Lung (tissue), 12 donors: ENCODE measurements around the gene CTAG1A. TPM values are rescaled to one million over a fixed set of nuclear protein-coding genes. Genes with fewer than 3 reads are reported as not detected.
A peak's percentile ranks its signal among the peaks of the same experiment; 100 is the strongest.

ENCODE experiments used
- ATAC-seq: fragments of 200-7000 bp; cut with Tn5 transposase; one replicate; pipeline ENCODE4 v1.9.1; 2020; ENCODE audit warnings: moderate number of reproducible peaks; ENCODE audit not compliant: insufficient read depth, low FRiP score
- DNase-seq, 3 donors: peaks; one replicate each; pipeline ENCODE4 v3.0.0-alpha.2; 2013 to 2017
- H3K27ac ChIP-seq, 2 donors: one replicate each; pipeline ENCODE4 v1.5.1; 2013; ENCODE audit warnings: mild to moderate bottlenecking in 2 of 2, moderate library complexity in 2 of 2, control low read depth in 1 of 2, inconsistent platforms in 1 of 2, low read depth in 1 of 2, low read length in 1 of 2
- H3K27me3 ChIP-seq, 3 donors: one replicate each; pipeline ENCODE4 v1.5.1; 2013; ENCODE audit warnings: low read length in 2 of 3; ENCODE audit not compliant: control insufficient read depth in 3 of 3, insufficient read depth in 3 of 3
- H3K36me3 ChIP-seq, 4 donors: one replicate each; pipeline ENCODE4 v1.5.1; 2013; ENCODE audit warnings: low read length in 4 of 4, mild to moderate bottlenecking in 1 of 4, moderate library complexity in 1 of 4; ENCODE audit not compliant: control insufficient read depth in 4 of 4, insufficient read depth in 4 of 4
- H3K4me1 ChIP-seq, 5 donors: one replicate each; pipeline ENCODE4 v1.5.1; 2013; ENCODE audit warnings: low read length in 5 of 5, mild to moderate bottlenecking in 2 of 5, moderate library complexity in 1 of 5; ENCODE audit not compliant: control insufficient read depth in 5 of 5, insufficient read depth in 5 of 5
- H3K4me3 ChIP-seq: one replicate; pipeline ENCODE4 v1.5.1; 2013; ENCODE audit warnings: mild to moderate bottlenecking, control low read depth, moderate library complexity
- H3K9ac ChIP-seq, 2 donors: one replicate each; pipeline ENCODE4 v1.5.1; 2013; ENCODE audit warnings: low read length in 2 of 2, control low read depth in 1 of 2; ENCODE audit not compliant: insufficient read depth in 1 of 2
- H3K9me3 ChIP-seq, 4 donors: one replicate each; pipeline ENCODE4 v1.5.1; 2013; ENCODE audit warnings: low read length in 3 of 4, mild to moderate bottlenecking in 1 of 4, moderate library complexity in 1 of 4; ENCODE audit not compliant: control insufficient read depth in 4 of 4, insufficient read depth in 3 of 4
- CTCF ChIP-seq: IDR thresholded peaks from 2 replicates; pipeline ENCODE4 v1.5.1; 2012; ENCODE audit warnings: mild to moderate bottlenecking; ENCODE audit errors: control extremely low read depth, extremely low read depth
- WGBS, 2 donors: extraction: QIAGEN DNeasy Blood & Tissue Kit; methylation state at CpG; one replicate each; pipeline ENCODE4 v1.1.7; 2013; 5-methylcytosine and 5-hydroxymethylcytosine counted together
- polyA plus RNA-seq, 2 donors: library from polyadenylated mRNA; stranded (reverse); fragments of 200-250 nt; gene quantifications; one replicate each; pipeline ENCODE4 v1.2.1, GENCODE V29; 2013
- total RNA-seq, 2 donors: library from RNA; depleted of rRNA in 1 of 2; stranded (reverse); fragments of >200 nt in 1 of 2; gene quantifications; one replicate each; pipeline ENCODE4 v1.2.1, GENCODE V29; 2014 to 2021
- donor health status: control.
- donor health status: control.
- donor health status: Bipolar disorder and iron deficiency.
- donor health status: healthy.
- donor health status: DM: yes; HTN: yes; CAD: no.

The CTAG1A gene
- total and polyA plus RNA-seq, 4 donors, result not detected

GRCh38 chrX:154602766-154603437 lies 18.0 kb downstream of the CTAG1A start:
- WGBS, 2 donors, result 90 to 93% methylated on average over 18 of the region's 18 CpGs
- Histone ChIP-seq H3K27ac (no peak overlapping the region), H3K9me3 (peaks cover 0 to 5% (median 2%) of the 10 kb centered on the region in 4 donors), H3K4me3 (no peak overlapping the region), H3K9ac (no peak overlapping the region), H3K27me3 (no peaks in the 10 kb centered on the region), H3K36me3 (no peaks in the 10 kb centered on the region), H3K4me1 (no peaks in the 10 kb centered on the region)
- ATAC-seq (no peak), DNase-seq (no peak)
- TF ChIP-seq CTCF, result no peak

- DNase-seq (no peak), ATAC-seq (no peak)
- H3K4me1 ChIP-seq, result no peaks in the 10 kb centered on the region
- TF ChIP-seq CTCF, result no peak
- H3K9ac ChIP-seq, result no peak overlapping the region
- H3K27ac ChIP-seq, result peak overlapping the region in 1 of 2 donors; percentile 32
- WGBS, 2 donors, result 77 to 86% methylated on average over 13 of the region's 13 CpGs
- H3K27me3 ChIP-seq, result no peaks in the 10 kb centered on the region
- no peak overlapping the region for H3K4me3 ChIP-seq
- H3K36me3 ChIP-seq, result no peaks in the 10 kb centered on the region
- H3K9me3 ChIP-seq, result peaks cover 0 to 5% (median 2%) of the 10 kb centered on the region in 4 donors
Measured at GRCh38 chrX:154603438-154604430, 18.8 kb downstream of the CTAG1A start.

- no peak overlapping the region for H3K4me3 ChIP-seq
- H3K9me3 ChIP-seq, result peaks cover 0 to 5% (median 2%) of the 10 kb centered on the region in 4 donors
- no peak overlapping the region for H3K9ac ChIP-seq
- no peak for TF ChIP-seq CTCF
- no peaks in the 10 kb centered on the region for H3K36me3 ChIP-seq
- WGBS, 2 donors, result 82 to 85% methylated on average over 6 of the region's 6 CpGs
- no peak for DNase-seq
- no peak for ATAC-seq
- no peaks in the 10 kb centered on the region for H3K27me3 ChIP-seq
- no peak overlapping the region for H3K27ac ChIP-seq
- no peaks in the 10 kb centered on the region for H3K4me1 ChIP-seq
Measured at GRCh38 chrX:154605566-154605965, 20.6 kb downstream of the CTAG1A start.
